ENCODE measurements around the gene ICE2. TPM values are rescaled to one million over a fixed set of nuclear protein-coding genes. Genes with fewer than 3 reads are reported as not detected.
A peak's percentile ranks its signal among the peaks of the same experiment; 100 is the strongest.

The ICE2 gene
- total RNA-seq, 1 donor from 2014 or later: 67.2 TPM

DNA sequence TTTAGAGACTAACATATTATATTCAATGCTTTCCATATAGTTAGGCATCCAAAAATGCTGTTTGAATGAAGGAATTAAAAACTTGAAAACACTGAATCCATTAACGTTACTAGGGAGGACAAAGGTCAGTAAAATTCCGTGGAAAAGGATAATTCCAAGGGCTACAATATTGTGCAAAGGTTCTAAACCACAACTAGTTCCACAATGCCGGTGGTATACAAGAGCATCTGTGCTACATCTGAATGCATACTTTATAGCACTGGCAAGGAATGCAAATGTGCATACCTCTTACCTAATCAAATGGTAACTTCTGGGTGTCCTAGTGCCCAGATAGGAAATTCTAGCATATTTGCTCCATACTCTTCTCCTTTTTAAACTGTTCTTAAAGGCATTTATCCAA lies 2.2 kb downstream of the ICE2 start:
- H3K27me3 Mint-ChIP-seq (ENCODE audit: low read depth): no peaks in the 10 kb centered on the region
- TF ChIP-seq, protein P1, sequence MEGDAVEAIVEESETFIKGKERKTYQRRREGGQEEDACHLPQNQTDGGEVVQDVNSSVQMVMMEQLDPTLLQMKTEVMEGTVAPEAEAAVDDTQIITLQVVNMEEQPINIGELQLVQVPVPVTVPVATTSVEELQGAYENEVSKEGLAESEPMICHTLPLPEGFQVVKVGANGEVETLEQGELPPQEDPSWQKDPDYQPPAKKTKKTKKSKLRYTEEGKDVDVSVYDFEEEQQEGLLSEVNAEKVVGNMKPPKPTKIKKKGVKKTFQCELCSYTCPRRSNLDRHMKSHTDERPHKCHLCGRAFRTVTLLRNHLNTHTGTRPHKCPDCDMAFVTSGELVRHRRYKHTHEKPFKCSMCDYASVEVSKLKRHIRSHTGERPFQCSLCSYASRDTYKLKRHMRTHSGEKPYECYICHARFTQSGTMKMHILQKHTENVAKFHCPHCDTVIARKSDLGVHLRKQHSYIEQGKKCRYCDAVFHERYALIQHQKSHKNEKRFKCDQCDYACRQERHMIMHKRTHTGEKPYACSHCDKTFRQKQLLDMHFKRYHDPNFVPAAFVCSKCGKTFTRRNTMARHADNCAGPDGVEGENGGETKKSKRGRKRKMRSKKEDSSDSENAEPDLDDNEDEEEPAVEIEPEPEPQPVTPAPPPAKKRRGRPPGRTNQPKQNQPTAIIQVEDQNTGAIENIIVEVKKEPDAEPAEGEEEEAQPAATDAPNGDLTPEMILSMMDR (IDR thresholded peaks at IDR 0.05; ENCODE audit: unreplicated experiment): no peak
- peaks cover 13% of the 10 kb centered on the region for H3K36me3 Mint-ChIP-seq
- H3K27ac Mint-ChIP-seq: peak overlapping the region; percentile 99
- no peak for DNase-seq (ENCODE audit: low spot score in 2 of 2, unreplicated experiment in 2 of 2)
- no peaks in the 10 kb centered on the region for H3K9me3 Mint-ChIP-seq
- H3K4me1 Mint-ChIP-seq: peaks cover 35% of the 10 kb centered on the region
- H3K4me3 Mint-ChIP-seq: no peak overlapping the region

DNA sequence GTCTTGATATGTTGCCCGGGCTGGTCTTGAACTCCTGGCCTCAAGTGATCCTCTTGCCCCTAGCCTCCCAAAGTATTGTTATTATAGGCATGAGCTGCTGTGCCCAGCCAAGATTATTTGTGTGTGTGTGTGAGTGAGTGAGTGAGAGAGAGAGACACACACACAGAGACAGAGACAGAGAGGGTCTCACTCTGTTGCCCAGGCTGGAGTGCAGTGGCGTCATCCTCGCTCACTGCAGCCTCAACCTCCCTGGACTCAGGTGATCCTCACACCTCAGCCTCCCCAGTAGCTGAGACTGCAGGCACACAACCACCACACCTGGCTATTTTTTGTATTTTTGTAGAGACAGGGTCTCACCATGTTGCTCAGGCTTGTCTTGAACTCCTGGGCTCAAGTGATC lies 5.8 kb downstream of the ICE2 start:
- no peak for DNase-seq (ENCODE audit: low spot score in 2 of 2, unreplicated experiment in 2 of 2)
- TF ChIP-seq, protein P1 (IDR thresholded peaks at IDR 0.05; ENCODE audit: unreplicated experiment): no peak
- H3K4me1 Mint-ChIP-seq: peaks cover 24% of the 10 kb centered on the region
- peaks cover 31% of the 10 kb centered on the region for H3K36me3 Mint-ChIP-seq
- H3K27ac Mint-ChIP-seq: no peak overlapping the region
- H3K27me3 Mint-ChIP-seq (ENCODE audit: low read depth): no peaks in the 10 kb centered on the region
- no peak overlapping the region for H3K4me3 Mint-ChIP-seq
- H3K9me3 Mint-ChIP-seq: peaks cover 5% of the 10 kb centered on the region

DNA sequence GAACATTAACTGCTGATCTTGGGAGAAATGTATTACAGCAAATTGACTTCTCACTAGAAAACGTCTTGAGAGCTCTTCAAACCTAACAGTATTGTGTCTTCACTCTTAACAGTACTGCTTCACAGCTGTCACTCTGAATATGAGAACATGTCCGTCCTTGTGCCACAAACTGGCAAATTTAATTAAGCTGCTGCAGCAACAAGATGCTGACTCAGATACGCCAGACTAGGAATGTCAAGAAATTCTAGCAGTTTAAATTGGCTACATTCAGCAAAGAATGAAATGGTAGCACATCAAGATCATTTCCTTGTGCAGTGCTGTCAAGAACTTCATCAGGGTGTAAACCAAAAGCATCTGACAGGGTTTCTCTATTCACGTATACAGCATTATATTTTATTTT lies 7.6 kb downstream of the ICE2 start:
- peaks cover 32% of the 10 kb centered on the region for H3K36me3 Mint-ChIP-seq
- H3K9me3 Mint-ChIP-seq: peaks cover 5% of the 10 kb centered on the region
- no peak overlapping the region for H3K4me3 Mint-ChIP-seq

DNA sequence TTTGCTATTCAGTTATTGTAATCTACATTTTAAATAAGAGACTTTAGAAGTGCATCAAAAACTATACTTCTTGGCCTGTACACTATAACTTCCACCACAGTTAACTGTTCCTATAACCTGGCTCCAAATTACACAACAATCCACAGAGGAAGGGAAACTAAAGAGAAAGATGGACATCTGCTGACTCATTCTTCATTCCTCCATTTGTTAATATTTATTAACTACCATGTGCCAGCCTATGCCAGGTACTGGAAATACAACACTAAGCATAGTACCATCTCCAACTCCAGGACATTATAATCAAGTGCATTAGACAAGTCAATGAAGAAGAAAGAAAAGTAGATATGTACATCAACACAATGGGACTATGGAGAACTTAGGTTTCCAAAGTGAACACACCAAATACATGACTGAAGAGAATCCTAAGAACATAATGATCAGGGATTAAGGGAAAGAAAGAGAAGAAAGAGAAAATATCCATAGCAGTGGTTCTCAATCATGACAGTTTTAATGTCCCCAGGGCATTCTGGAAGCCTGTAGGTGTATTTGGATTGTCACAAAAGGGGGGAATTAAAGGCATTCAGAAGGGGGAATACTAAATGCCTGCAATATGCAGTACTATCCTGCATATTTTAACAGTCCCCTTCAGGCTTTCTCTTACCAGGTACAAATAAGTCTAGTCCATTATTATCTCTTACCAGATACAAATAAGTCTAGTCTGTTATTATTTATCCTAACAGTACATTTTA lies 8.9 kb downstream of the ICE2 start:
- TF ChIP-seq, protein P1 (IDR thresholded peaks at IDR 0.05; ENCODE audit: unreplicated experiment): no peak
- H3K4me3 Mint-ChIP-seq: no peak overlapping the region
- peaks cover 38% of the 10 kb centered on the region for H3K36me3 Mint-ChIP-seq
- peaks cover 5% of the 10 kb centered on the region for H3K9me3 Mint-ChIP-seq
- peak overlapping the region; percentile 6 for H3K27ac Mint-ChIP-seq
- no peak for DNase-seq (ENCODE audit: low spot score in 2 of 2, unreplicated experiment in 2 of 2)
- no peaks in the 10 kb centered on the region for H3K27me3 Mint-ChIP-seq (ENCODE audit: low read depth)
- H3K4me1 Mint-ChIP-seq: peaks cover 2% of the 10 kb centered on the region

More for the DNA sequence above, 7.6 kb downstream of the ICE2 start:
- Mint-ChIP-seq H3K4me1 (peaks cover 7% of the 10 kb centered on the region), H3K27ac (no peak overlapping the region), H3K27me3 (ENCODE audit: low read depth) (no peaks in the 10 kb centered on the region)
- no peak for DNase-seq (ENCODE audit: low spot score in 2 of 2, unreplicated experiment in 2 of 2)
- TF ChIP-seq, protein P1 (IDR thresholded peaks at IDR 0.05; ENCODE audit: unreplicated experiment): no peak

DNA sequence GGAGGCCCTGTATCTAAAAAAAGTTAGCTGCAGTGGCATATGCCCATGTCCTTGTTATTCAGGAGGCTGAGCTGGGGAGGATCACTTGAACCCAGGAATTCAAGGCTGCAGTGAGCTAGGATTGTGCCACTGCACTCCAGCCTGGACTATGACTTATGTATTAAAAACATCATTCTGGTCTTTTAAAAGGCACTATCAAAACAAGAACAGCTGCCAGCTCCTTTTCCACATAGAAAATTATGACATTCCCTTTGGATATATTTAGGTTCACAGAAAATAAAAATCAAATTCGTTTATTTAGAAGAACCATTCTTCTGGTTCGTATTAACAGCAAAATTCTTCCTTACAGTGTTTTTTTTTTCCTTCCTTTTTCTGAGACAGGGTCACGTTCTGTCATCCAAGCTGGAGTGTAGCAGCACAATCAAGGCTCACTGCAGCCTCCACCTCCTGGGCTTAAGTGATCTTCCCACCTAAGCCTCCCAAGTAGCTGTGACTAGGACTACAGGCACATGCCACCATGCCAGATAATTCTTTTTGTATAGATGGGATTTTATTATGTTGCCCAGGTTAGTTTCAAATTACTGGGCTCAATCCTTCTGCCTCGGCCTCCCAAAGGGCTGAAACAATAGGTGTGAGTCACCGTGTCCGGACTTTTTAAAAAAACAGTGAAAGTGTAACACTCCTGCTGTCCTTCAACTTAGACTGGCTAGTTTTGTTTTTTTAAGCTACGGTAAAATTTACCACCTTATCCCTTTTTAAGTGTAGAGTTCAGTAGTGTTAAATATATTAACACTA lies 13.9 kb downstream of the ICE2 start:
- Mint-ChIP-seq H3K27me3 (ENCODE audit: low read depth) (no peaks in the 10 kb centered on the region), H3K4me3 (no peak overlapping the region), H3K9me3 (peaks cover 5% of the 10 kb centered on the region), H3K4me1 (no peaks in the 10 kb centered on the region), H3K27ac (peak overlapping the region; percentile 34), H3K36me3 (peaks cover 45% of the 10 kb centered on the region)
- TF ChIP-seq, protein P1 (IDR thresholded peaks at IDR 0.05; ENCODE audit: unreplicated experiment): no peak
- no peak for DNase-seq (ENCODE audit: low spot score in 2 of 2, unreplicated experiment in 2 of 2)
